Activated naive CD8-positive, alpha-beta T cell treated with anti-CD3 and anti-CD28 coated beads for 36 hours (primary cell): ENCODE results near the gene KIAA0930. TPM values are rescaled to one million over a fixed set of nuclear protein-coding genes. Genes with fewer than 3 reads are reported as not detected.
"Not testable (repeated sequence)": the region's sequence is repeated elsewhere in the genome, so short reads cannot be mapped to it uniquely, and the experiment has no call there.

Source experiments
- DNase-seq: peaks from one replicate; pipeline ENCODE4 v3.0.0; 2021
- H3K27ac Mint-ChIP-seq: one replicate; pipeline ENCODE4 v1.8.0; 2022; ENCODE audit warnings: mild to moderate bottlenecking, moderate library complexity, mixed read lengths
- H3K27me3 Mint-ChIP-seq: one replicate; pipeline ENCODE4 v1.8.0; 2022; ENCODE audit warnings: mild to moderate bottlenecking, mixed read lengths
- H3K36me3 Mint-ChIP-seq: one replicate; pipeline ENCODE4 v1.8.0; 2021; ENCODE audit warnings: mild to moderate bottlenecking, mixed read lengths
- H3K4me1 Mint-ChIP-seq: one replicate; pipeline ENCODE4 v1.8.0; 2021; ENCODE audit warnings: mixed read lengths
- H3K4me3 Mint-ChIP-seq: one replicate; pipeline ENCODE4 v1.8.0; 2022; ENCODE audit warnings: mild to moderate bottlenecking, moderate library complexity, mixed read lengths
- H3K9me3 Mint-ChIP-seq: one replicate; pipeline ENCODE4 v1.8.0; 2022; ENCODE audit warnings: mixed read lengths
- total RNA-seq, 2 experiments: library from RNA; stranded (reverse); gene quantifications; one replicate each; pipeline ENCODE4 v1.2.3, GENCODE V29; 2021

The KIAA0930 gene
- total RNA-seq, 2 experiments from 2014 or later, result 28.0 to 28.6 TPM

GRCh38 chr22:45268958-45269844 lies 28.5 kb upstream of the KIAA0930 start:
- peak overlapping the region; percentile 67 for H3K4me3 Mint-ChIP-seq
- H3K9me3 Mint-ChIP-seq, result no peaks in the 10 kb centered on the region
- H3K36me3 Mint-ChIP-seq, result no peaks in the 10 kb centered on the region
- no peak overlapping the region for H3K27ac Mint-ChIP-seq
- DNase-seq, result peak; percentile 84
- peaks cover 7% of the 10 kb centered on the region for H3K4me1 Mint-ChIP-seq
- peaks cover 41% of the 10 kb centered on the region for H3K27me3 Mint-ChIP-seq

GRCh38 chr22:45268167-45268957 lies 27.7 kb upstream of the KIAA0930 start:
- Mint-ChIP-seq H3K4me1 (peaks cover 7% of the 10 kb centered on the region), H3K27ac (no peak overlapping the region)

DNA sequence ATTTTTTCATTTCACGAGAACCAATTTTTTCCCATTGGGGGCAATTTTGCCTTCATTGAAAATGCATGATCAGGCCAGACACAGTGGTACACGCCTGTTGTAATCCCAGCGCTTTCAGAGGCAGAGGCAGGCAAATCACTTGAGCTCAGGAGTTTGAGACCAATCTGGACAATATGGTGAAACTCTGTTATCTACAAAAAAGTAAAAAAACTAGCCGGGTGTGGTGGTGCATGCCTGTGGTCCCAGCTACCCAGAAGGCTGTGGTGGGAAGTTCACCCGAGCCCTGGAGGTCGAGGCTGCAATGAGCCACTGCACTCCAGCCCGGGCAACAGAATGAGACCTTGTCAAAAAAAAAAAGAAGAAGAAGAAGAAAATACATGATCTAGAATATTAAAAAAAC lies 24.8 kb upstream of the KIAA0930 start:
- Mint-ChIP-seq H3K4me1 (peaks cover 10% of the 10 kb centered on the region), H3K27ac (no peak overlapping the region), H3K4me3 (no peak overlapping the region), H3K27me3 (peaks cover 54% of the 10 kb centered on the region), H3K9me3 (no peaks in the 10 kb centered on the region), H3K36me3 (no peaks in the 10 kb centered on the region)
- no peak for DNase-seq

More at GRCh38 chr22:45268167-45268957, 27.7 kb upstream of the KIAA0930 start:
- H3K27me3 Mint-ChIP-seq, result peaks cover 48% of the 10 kb centered on the region
- H3K9me3 Mint-ChIP-seq, result no peaks in the 10 kb centered on the region
- peak overlapping the region; percentile 63 for H3K4me3 Mint-ChIP-seq
- no peak for DNase-seq
- H3K36me3 Mint-ChIP-seq, result no peaks in the 10 kb centered on the region

GRCh38 chr22:45263463-45264269 lies 23.0 kb upstream of the KIAA0930 start:
- DNase-seq, result no peak
- H3K36me3 Mint-ChIP-seq, result no peaks in the 10 kb centered on the region
- no peak overlapping the region for H3K27ac Mint-ChIP-seq
- no peak overlapping the region for H3K4me3 Mint-ChIP-seq
- H3K27me3 Mint-ChIP-seq, result peaks cover 40% of the 10 kb centered on the region
- H3K4me1 Mint-ChIP-seq, result peaks cover 5% of the 10 kb centered on the region
- no peaks in the 10 kb centered on the region for H3K9me3 Mint-ChIP-seq

- peaks cover 3% of the 10 kb centered on the region for H3K4me1 Mint-ChIP-seq
- H3K27ac Mint-ChIP-seq, result no peak overlapping the region
- no peak overlapping the region for H3K4me3 Mint-ChIP-seq
- H3K36me3 Mint-ChIP-seq, result peaks cover 1% of the 10 kb centered on the region
- H3K27me3 Mint-ChIP-seq, result peaks cover 33% of the 10 kb centered on the region
- peaks cover 1% of the 10 kb centered on the region for H3K9me3 Mint-ChIP-seq
- no peak for DNase-seq
These were observed 22.3 kb upstream of the KIAA0930 start for GRCh38 chr22:45262931-45263462.

DNA sequence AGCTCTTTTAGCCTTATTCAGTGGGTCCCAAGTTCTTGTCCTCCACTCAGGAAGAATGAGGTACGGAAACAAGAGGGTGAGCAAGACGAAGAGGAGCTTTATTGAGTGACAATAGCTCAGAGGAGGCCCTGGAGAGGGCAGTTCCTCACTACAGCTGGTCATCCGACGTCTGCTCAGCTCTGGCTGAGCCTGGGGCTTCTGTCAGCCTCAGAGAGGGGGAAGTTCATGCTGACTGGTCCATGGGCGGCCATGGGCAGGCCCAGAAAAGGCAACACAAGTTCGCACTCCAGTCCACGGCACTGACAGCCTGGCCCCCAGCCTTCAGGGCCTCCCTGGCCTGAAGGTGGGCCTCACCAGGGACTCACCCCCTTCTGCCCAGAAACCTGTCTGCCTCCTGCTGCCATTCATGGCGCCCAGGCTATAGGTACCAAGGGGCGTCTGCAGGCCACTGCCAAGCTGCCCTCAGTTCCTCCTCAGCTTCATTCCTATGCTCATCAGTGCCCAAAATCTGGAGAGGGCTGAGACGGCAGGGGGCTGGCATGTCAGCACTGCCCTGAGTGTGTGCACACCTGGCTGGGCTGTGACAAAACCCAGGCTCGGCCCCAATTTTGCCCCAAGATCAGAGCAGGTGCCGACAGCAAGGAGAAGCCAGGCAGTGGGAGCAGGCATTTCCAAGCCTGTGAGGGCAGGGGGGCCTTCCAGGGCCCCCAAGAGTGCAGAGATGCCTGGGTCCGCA lies 21.7 kb upstream of the KIAA0930 start:
- DNase-seq, result no peak
- H3K36me3 Mint-ChIP-seq, result peaks cover 2% of the 10 kb centered on the region
- H3K4me1 Mint-ChIP-seq, result peaks cover 3% of the 10 kb centered on the region
- H3K9me3 Mint-ChIP-seq, result peaks cover 3% of the 10 kb centered on the region
- no peak overlapping the region for H3K27ac Mint-ChIP-seq
- H3K27me3 Mint-ChIP-seq, result peaks cover 30% of the 10 kb centered on the region
- no peak overlapping the region for H3K4me3 Mint-ChIP-seq

DNA sequence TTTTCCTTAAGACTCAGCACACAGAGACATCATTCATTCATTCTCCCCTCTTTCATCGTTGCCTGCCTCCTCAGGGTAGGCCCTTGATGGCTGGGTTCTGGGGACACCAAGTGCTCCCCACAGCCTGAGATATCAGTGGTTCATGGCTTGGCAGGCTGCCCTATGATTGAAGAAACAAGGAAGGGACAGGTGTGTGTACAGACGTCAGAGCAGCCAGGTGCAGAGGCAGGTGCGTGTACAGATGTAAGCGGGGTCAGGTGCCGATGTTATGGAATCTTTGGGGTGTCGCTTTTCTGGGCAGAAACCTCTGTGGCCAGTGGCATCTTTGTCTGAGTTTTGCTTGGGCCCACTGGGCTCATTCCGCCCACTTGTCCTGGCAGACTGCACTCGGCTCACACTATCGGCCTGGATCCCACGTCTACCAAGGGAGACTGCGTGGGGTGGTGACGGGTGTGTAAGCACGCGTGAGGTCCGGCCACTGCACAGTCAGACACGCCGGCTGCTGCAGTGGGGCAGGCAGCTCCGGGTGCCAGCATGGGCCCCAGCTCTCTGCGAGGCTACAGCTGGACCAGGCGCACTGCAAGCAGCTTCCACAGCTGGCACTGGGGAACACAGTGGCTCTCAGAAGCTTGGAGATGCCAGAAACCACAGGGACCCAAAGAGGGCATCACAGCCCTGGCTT lies 20.9 kb upstream of the KIAA0930 start:
- H3K9me3 Mint-ChIP-seq, result peaks cover 3% of the 10 kb centered on the region
- H3K27me3 Mint-ChIP-seq, result peaks cover 26% of the 10 kb centered on the region
- no peak for DNase-seq

DNA sequence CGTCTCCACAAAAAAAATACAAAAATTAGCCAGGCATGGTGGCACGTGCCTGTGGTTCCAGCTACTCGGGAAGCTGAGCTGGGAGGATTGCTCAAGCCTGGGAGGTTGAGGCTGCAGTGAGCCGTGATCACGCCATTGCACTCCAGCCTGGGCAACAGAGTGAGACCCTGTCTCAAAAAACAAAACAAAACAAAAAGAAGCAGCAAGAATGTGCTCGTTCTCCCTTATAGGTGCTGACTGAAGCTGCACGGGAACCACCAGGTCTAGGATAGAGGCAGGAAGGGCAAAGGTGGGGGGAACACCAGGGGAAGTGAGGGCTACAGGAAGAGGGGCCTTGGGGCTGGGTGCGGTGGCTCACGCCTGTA lies 19.7 kb upstream of the KIAA0930 start:
- H3K27me3 Mint-ChIP-seq, result peaks cover 17% of the 10 kb centered on the region
- not testable (repeated sequence) for H3K4me3 Mint-ChIP-seq, H3K4me1 Mint-ChIP-seq

More for the DNA sequence above, 20.9 kb upstream of the KIAA0930 start:
- H3K27ac Mint-ChIP-seq, result no peak overlapping the region
- peaks cover 3% of the 10 kb centered on the region for H3K4me1 Mint-ChIP-seq
- H3K4me3 Mint-ChIP-seq, result no peak overlapping the region
- peaks cover 2% of the 10 kb centered on the region for H3K36me3 Mint-ChIP-seq

DNA sequence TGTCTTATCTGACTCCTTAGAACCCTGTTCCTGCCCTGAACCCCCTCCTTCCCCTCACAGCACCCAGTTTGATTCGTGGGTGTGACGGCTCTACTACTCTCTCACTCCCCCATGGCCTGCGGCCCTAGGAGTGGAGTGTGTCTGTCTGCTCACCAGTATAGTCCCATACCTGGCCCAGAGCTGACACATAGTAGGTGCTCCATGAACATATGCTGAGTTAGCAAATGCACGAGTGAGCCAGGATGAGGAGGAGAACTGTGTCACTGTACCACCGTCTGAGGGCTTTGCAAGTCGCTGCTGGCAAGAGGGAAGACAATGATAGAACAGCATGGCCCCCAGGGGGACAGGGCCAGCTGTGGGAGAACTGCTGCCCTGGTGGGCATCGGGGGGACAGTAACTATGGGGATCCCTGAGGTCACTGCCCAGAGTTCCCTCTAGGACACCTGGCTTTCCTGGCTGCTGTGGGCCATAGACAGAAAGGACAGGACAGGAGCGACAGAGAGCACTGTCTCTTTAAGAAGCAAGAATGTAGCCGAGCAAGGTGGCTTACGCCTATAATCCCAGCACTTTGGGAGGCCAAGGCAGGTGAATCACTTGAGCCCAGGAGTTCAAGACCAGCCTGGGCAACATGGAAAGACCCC lies 19.2 kb upstream of the KIAA0930 start:
- Mint-ChIP-seq H3K9me3 (peaks cover 3% of the 10 kb centered on the region), H3K27ac (no peak overlapping the region), H3K4me1 (peaks cover 7% of the 10 kb centered on the region), H3K36me3 (peaks cover 2% of the 10 kb centered on the region), H3K27me3 (peaks cover 16% of the 10 kb centered on the region), H3K4me3 (no peak overlapping the region)
- no peak for DNase-seq

More for the DNA sequence above, 19.7 kb upstream of the KIAA0930 start:
- H3K9me3 Mint-ChIP-seq, DNase-seq, H3K36me3 Mint-ChIP-seq, H3K27ac Mint-ChIP-seq: not testable (repeated sequence)

GRCh38 chr22:45257941-45258340 lies 17.2 kb upstream of the KIAA0930 start:
- not testable (repeated sequence) for H3K27ac Mint-ChIP-seq, H3K9me3 Mint-ChIP-seq, H3K4me1 Mint-ChIP-seq, H3K4me3 Mint-ChIP-seq, DNase-seq, H3K27me3 Mint-ChIP-seq, H3K36me3 Mint-ChIP-seq

- Mint-ChIP-seq H3K36me3 (peaks cover 2% of the 10 kb centered on the region), H3K4me3 (no peak overlapping the region), H3K27ac (peak overlapping the region; percentile 70), H3K27me3 (no peaks in the 10 kb centered on the region), H3K4me1 (peaks cover 9% of the 10 kb centered on the region), H3K9me3 (peaks cover 3% of the 10 kb centered on the region)
- DNase-seq, result peak; percentile 24
These were observed 14.1 kb upstream of the KIAA0930 start for GRCh38 chr22:45254789-45255278.

DNA sequence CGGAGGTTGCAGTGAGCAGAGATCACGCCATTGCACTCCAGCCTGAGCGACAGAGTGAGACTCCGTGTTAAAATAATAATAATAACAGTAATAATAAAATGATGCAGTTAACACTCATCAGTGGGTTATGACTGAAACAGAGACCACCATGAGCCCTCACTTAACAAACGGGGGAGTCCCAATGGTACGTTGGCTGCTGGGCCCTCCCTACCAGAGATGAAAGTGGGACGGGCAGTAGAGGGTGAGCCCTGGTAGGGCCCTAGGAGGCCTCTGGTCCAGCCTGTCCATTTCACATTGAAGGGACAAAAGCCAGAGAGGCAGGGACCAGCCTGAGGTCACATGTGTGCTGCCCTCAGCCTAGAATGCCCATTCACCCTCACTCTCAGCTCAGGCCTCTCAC lies 13.7 kb upstream of the KIAA0930 start:
- peaks cover 9% of the 10 kb centered on the region for H3K4me1 Mint-ChIP-seq

GRCh38 chr22:45253039-45253641 lies 12.4 kb upstream of the KIAA0930 start:
- Mint-ChIP-seq H3K36me3 (peaks cover 2% of the 10 kb centered on the region), H3K9me3 (peaks cover 3% of the 10 kb centered on the region), H3K4me1 (peaks cover 13% of the 10 kb centered on the region), H3K4me3 (no peak overlapping the region), H3K27ac (no peak overlapping the region), H3K27me3 (no peaks in the 10 kb centered on the region)
- DNase-seq, result no peak

More for the DNA sequence above, 13.7 kb upstream of the KIAA0930 start:
- Mint-ChIP-seq H3K9me3 (peaks cover 3% of the 10 kb centered on the region), H3K4me3 (no peak overlapping the region), H3K36me3 (peaks cover 2% of the 10 kb centered on the region), H3K27ac (no peak overlapping the region), H3K27me3 (no peaks in the 10 kb centered on the region)
- no peak for DNase-seq
